ENCODE results near the gene TRNP1. TPM values are rescaled to one million over a fixed set of nuclear protein-coding genes. Genes with fewer than 3 reads are reported as not detected.

TRNP1 gene
- polyA plus RNA-seq, 4 donors: 6.3 to 8.1 (median 7.9) TPM

DNA sequence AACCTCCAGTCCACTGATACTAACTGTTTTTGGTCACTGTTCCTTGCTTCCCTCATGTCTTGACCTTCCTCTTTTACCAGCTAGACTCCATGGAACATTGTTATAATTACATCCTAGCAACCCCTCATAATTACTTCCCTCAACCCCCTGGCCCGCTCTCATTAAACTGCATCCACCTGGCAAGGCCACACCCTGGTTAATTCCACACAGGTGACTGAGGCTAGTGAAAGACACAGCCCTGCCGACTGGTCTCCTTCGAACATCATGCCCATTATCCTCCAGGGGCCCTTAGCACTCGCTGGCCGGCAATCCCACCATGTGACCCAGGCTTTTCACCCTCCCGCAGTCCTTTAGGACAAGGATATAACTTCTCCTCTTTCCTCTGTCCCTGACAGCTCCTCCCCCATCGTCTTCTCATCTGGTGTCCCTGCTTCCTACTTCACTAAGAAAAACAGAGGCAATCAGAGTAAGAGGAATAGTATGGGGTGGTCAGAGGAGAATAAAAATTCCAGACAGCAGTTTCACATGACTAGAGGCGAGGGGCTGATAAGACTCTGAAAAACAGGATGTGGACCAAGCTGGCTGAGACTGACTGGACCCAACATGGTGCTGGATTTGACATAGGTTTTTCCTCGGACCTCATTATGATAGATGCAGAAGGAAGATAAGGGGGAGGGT lies 28.0 kb downstream of the TRNP1 start:
- DNase-seq (ENCODE audit: low read depth in 4 of 4, low spot score in 3 of 4): no peak

DNA sequence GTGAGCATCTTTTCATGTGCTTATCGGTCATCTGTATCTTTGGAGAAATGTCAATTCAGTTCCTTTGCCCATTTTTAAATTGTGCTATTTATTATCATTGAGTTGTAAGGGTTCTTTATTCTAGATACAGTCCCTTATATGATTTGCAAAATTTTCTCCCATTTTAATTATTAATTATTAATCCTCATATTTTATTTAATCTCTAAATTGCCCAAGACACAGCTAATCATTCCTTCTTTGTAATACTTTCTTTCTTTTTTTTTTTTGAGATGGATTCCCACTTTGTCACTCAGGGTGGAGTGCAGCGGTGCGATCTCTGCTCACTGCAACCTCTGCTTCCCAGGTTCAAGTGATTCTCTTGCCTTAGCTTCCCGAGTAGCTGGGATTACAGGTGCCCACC lies 32.2 kb downstream of the TRNP1 start:
- DNase-seq (ENCODE audit: low read depth in 4 of 4, low spot score in 3 of 4): no peak

DNA sequence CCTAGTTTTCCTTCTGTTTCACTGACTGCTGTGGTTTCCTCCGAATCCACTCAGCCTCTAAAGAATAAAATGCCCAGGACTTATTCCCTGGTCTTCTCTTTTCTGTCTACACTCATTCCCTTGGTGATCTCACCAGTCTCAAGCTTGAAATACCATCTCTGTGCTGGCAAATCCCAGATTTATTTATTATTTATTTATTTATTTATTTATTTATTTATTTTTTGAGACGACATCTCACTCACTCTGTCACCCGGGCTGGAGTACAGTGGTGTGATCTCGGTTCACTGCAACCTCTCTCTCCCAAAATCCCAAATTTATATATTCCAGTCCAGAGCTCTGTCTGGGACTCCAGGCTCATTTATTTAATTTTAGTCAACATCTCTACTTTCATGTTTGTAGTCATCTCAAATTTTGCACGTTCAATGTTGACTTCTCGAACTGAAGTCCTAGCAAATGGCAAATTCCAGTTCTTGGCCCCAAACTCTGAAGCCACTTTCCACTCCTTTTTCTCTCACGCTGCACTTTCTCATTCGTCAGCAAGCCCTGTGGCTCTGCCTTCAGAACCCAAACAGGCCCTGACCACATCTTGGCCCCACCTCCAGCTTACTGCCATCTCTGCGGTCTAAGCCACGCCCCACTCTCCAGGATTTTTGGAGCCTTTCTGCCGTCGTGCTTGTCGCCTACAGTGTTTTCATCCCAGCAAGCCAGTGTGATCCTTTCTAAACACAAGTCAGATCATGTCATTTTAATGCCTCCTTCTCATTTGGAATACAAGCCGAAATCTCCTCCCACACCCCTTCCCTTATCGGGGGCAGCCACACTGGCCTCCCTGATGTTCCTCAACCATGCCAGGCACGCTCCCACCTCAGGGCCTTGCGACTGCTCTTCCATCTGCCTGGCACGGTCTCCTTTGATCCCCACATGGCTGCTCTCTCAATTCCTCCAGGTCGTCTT lies 33.4 kb downstream of the TRNP1 start:
- DNase-seq (ENCODE audit: low read depth in 4 of 4, low spot score in 3 of 4): no peak

DNA sequence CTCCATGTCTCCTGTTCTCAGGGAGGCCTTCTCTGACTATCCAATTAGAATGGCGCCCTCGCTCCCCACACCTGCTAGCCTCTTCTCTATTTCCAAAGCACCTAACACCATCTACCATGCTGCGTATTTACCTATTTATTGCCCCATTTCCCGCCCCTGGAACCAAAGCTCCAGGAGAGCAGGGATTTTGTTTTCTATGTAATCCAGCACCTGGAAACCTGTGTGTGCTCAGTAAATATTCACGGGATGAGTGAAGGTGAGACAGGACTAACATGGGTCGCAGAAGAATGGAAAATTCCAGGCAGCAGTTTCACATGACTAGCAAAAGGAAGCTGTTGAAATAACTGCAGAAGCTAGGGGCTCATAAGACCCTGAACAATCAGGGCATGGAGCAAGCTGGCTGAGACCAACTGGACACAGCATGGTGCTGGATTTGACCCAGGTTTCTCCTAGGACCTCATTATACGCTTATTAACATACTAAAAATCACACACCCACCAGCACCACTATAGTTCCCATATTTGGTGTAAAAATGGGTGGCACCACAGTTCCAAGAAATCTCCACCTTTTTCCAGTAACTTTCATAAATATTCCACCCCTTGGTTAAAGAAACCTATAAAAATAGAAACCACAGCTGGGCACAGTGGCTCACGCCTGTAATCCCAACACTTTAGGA lies 34.2 kb downstream of the TRNP1 start:
- no peak for DNase-seq (ENCODE audit: low read depth in 4 of 4, low spot score in 3 of 4)

DNA sequence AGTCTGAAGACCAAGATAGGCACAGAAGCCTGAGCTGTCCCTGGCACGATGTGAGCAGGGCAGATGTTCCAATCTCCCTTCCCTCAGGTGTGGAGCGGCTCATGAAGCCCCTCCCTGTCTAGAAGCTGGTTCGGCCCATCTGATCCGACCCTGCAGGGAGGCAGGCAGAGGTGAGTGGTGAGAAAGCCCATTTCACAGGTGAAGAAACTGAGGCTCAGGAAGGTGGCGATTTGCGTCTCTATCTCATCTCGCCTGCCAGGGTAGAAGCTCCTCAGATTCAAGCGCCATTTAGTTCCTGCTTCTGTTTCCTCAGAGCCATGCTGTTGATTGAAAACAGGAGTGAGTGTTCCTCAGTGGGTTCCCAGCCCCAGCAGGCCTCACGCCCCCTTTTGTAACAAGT lies 36.0 kb downstream of the TRNP1 start:
- no peak for DNase-seq (ENCODE audit: low read depth in 4 of 4, low spot score in 3 of 4)

DNA sequence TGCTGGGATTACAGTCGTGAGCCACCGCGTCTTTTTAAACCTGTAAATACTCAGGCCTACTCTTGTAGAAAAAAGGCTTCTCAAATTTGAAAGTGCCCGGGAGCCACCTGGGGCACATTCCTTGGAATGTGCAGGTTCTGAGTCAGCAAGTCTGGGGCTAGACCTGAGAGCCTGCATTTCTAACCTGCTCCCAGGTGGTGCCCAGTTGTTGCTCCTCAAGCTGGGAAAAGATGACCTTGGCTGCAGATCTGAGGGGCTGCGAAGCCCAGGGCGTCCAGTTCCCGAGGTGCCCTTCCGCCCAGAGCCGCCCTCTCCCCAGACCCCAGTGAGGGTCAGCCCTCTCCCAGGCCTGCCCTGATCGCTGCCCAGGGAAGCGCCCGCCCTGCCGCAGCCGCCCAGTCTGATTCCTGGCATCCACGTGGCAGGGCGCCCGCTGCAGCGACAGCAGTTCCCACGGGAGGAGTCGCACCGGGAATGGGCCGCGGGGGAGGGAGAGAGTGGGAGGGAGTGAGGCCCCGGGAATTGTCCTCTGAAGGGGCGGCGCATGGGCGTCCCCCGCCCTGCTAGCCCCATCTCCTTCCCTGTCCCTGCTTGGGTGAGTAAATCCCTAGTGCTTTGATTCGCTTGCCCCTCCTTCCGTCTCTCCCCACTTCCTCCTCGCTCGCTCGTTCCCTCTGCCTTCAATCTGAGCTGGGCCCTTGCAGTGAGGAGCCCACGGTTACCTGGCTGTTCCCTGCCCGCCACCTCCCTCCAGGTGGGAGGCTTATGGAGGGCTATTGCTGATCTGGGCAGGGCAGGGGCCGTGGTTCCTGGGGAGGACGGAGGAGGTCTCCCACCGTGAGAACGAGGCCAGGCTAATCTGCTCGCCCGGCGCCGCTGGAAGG lies 38.0 kb downstream of the TRNP1 start:
- peak in 3 of 4 donors; percentile 61 to 80 (median 67) for DNase-seq (ENCODE audit: low read depth in 4 of 4, low spot score in 3 of 4)

DNA sequence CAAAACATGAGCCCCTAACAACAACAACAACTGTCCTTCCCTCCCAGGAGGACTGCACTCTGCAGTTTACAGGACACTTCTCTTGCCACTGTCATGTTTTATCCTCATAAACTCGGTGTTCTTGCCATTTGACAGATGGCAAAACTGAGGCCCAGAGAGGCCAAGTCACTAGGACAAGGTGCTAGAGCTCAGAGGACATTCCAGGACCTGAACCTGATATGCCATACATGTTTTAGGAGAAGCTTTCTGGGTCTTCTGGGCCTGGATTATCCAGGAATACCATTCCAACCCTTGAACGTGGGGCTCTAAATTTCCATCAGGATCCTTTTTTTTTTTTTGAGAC lies 38.6 kb downstream of the TRNP1 start:
- DNase-seq (ENCODE audit: low read depth in 4 of 4, low spot score in 3 of 4): no peak

DNA sequence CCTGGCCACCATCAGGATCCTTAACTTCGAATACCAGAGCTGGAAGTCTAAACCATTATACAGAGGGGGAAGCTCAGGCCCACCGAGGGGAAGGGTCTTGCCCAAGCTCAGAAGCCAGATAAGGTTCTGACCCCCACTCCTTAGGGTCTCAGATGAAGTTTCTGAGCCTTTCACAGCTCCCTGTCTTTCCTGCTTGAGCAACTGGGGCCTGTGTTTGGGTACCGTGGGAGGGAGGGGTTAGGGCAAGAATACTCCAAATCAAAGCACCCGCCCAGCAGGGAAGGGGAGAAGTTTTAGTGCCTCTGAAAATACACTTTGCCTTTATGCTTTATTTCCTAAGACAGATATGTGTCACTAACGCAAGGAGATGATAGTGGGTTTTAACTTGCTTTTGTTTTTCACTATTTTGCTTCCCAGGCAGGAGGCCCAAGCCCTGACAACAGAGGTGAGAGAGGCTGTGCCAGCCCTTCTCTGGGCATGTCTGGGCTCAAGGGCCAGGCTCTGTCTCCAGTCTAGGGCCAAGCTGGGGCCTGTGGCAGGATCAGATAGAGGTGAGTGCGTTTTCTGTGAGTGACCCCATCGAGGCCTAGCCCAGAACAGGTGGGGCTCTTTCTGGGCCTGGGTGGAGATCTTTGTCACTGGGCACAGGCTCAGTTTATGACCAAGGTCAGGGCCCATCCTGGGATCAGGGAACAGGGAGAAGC lies 39.7 kb downstream of the TRNP1 start:
- DNase-seq (ENCODE audit: low read depth in 4 of 4, low spot score in 3 of 4): no peak

DNA sequence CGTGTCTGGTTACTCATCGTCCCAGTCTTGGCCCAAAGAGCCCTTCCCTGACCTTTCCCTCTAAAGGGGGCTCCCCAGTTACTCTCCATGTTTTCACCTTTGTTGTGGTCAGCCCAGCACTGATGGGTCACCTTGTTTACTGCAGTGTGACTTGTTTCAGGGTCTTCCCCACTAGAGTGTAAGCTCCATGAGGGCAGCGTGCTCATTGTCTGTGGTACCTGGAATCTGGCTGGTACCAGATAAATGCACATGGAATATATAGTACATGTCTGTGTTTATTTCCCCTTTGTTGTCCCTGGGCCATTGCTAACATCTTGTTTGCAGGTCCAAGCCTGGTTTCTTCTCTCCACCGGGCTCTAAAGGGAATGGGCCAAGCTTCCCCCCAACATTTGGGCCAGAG lies 41.9 kb downstream of the TRNP1 start:
- DNase-seq (ENCODE audit: low read depth in 4 of 4, low spot score in 3 of 4): no peak

DNA sequence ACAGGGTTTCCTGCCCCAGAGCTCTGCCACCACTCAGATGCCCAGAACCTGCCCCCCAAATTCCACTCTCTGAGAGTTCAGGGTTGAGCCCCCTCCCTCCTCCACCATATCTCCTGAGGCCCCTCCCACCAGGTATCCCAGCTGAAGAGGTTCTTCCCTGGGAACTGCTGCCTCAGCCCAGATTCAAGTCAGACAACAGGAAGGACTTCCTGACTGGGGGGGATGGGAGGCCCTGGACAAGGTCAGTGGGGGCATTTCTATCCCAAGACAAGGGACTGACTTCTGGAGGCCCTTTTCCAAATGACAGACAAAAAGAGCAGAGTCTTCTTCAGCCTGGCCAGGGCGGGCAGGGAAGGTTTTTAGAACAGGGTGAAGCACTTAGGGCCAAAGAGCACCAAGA lies 43.2 kb downstream of the TRNP1 start:
- no peak for DNase-seq (ENCODE audit: low read depth in 4 of 4, low spot score in 3 of 4)

DNA sequence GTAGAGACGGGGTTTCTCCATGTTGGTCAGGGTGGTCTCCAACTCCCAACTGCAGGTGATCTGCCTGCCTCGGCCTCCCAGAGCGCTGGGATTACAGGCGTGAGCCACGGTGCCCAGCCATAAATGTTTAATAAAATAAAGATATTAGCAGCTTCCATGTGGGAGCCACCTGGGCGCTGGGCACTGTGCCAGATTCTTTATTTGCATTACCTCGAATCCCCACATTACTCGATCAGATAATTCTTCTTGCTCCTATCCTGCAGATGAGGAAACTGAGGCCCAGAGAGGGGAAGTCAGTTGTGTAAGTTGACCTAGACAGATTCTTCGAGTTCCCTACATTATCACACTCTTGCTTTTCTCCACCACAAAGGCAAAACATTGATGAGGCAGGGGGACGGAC lies 44.0 kb downstream of the TRNP1 start:
- no peak for DNase-seq (ENCODE audit: low read depth in 4 of 4, low spot score in 3 of 4)

DNA sequence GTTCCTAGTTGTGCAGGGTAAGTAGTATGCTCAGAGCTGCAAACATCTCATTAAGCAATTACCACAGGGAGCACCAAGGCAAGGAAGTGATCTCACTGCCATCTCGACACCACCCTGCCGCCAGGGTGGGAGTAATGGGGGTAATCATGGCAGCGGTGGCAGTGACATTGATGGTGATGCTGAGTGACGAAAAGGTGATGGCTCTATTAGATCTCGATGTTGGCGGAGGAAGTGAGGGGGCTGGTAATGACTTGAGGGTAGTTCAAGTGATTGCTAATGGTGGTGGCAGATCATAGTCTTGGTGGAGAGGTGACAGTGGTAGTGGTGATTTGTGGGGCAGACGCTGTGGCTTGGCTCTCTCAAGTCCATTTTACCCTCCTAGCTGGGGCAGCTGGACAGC lies 44.5 kb downstream of the TRNP1 start:
- DNase-seq (ENCODE audit: low read depth in 4 of 4, low spot score in 3 of 4): no peak

DNA sequence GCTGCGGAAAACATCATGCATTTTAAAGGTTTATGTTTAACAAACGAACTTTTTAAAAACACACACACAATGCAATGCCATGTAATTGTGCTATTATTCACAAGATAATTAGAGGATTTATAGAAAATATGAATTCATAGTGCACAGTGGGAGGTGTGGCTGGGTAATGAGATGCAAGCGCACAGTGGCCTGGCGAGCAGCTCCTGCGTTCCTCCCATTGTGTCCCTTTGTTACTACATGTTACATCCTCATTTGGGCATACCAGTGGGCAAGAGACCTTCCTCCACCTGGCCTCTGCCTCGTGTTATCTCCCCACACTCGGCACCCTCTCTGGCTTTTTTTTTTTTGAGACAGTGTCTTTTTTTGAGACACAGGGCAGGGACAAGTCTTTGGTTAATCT lies 49.2 kb downstream of the TRNP1 start:
- DNase-seq (ENCODE audit: low read depth in 4 of 4, low spot score in 3 of 4): no peak

DNA sequence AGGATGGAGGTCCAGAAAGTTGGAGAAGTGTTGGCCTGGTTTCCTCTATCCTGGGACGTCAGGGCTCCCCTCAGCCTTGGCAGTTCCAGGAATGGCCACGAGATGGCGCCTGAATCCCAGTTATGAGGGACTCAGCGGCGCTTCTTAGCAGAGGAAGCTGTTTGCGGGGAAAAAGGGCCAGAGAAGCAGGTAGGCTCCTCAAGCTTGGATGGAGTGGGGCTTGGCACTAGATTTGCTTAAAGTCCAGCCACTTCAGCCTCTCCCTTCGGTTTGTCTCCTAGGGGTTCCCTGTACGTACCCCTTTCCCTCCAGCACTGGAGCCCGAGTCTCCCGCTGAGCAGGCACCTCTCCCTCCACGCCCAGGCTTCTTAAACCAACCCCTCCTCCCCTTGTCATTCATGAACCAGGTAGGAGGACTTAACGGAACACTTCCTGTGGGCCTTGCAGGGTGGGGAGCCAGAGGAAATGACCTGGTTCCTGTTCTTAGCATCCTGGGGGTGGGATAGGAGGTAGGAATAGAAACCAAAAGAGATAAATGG lies 51.2 kb downstream of the TRNP1 start:
- DNase-seq (ENCODE audit: low read depth in 4 of 4, low spot score in 3 of 4): peak in 2 of 4 donors; percentile 75 to 82

DNA sequence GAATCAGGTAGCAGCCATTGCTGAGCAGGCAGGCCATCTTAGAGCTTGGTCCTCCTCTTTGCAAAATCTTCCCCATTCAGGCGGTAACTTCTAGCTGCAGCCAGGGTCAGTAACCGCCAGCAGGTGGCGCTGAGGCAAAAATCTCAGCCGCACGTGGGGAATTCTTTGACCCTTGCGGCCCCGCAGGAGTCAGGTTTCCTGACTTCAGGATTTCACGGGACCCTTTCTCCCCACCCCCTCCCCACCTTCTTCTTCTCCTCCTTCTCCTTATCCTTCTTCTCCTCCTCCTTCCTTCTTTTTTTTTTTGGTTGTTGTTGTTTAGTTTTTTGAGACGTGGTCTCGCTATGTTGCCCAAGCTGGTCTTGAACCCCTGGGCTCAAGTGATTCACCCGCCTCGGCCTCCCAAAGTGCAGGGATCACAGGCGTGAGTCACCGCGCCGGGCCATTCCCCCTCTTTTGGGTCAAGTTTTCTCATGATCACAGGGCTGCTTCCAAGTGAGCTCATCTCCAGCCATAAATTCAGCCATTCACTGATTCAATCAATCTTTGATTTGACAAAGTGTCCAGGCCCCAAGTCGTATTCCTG lies 52.6 kb downstream of the TRNP1 start:
- DNase-seq (ENCODE audit: low read depth in 4 of 4, low spot score in 3 of 4): no peak

DNA sequence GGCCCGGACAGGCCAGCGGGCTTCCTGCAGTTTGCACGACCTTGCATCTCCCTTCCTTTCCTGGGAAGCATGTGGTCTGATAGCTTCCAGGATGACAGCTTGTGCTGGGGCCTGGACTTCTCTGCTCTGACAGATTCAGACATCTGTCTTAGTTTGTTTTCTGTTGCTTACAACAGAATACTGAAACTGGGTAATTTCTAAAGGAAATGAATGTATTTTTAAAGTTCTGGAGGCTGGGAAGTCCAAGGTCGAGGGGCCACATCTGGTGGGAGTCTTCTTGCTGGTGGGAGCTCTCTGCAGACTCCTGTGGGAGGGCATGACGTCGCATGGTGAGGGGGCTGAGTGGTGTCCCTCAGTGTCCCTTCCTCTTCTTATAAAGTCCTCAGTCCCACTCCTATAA lies 54.4 kb downstream of the TRNP1 start:
- DNase-seq (ENCODE audit: low read depth in 4 of 4, low spot score in 3 of 4): no peak

DNA sequence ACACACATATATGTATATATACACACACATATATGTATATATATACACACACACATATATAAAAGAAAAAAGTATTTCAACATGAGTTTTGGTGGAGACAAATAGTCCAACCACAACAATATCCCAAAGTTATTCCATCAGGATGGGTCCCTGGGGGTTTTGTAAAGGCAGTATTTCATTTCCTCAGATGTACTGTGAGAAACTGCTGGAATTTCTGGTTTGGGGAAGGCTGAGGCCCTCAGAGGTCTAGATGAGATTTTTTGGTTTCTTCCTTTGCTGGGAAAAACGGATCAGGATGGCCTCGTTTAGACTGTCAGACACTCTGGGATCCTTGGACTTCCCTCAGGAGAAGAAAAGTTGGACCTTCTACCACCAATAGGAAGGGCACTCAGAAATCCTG lies 55.6 kb downstream of the TRNP1 start:
- no peak for DNase-seq (ENCODE audit: low read depth in 4 of 4, low spot score in 3 of 4)

DNA sequence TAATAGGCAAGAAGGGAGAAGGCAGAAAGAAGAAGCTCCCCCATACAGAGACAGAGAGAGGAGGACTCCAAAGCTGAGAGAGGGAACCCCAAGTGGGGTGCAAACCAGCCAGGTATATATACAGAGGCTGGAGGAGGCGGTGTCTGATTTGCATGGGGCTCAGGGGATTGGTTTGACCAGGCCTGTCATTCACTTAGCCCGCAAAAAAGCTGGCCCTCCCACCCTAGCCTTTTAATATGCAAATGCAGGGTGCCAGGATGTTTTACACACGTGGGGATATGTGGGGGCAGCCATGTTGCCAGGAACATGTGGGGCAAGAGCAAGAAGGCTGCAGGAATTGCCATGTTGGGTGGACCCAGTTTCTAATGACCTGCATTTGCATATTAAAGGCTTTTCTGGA lies 56.1 kb downstream of the TRNP1 start:
- DNase-seq (ENCODE audit: low read depth in 4 of 4, low spot score in 3 of 4): no peak
